Spleen (tissue), 11 donors: ENCODE data around the gene BRAF. TPM values are rescaled to one million over a fixed set of nuclear protein-coding genes. Genes with fewer than 3 reads are reported as not detected.

Experiments used
- DNase-seq: peaks from one replicate; pipeline ENCODE4 v3.0.0-alpha.2; 2020
- H3K27ac ChIP-seq, 8 donors: fragments of 200-600 bp; sonication (generic) in 7 of 8; 1 replicate in 4 of 8; 2 replicates in 4 of 8; pipeline versions ENCODE4 v1.5.0 to v1.8.0; 2016 to 2021; ENCODE audit warnings: inconsistent platforms in 4 of 8, mild to moderate bottlenecking in 4 of 8, moderate library complexity in 1 of 8
- H3K27me3 ChIP-seq, 7 donors: fragments of 200-600 bp; sonication (generic) in 6 of 7; replicated peaks in 1 of 7; 1 replicate in 4 of 7; 2 replicates in 3 of 7; pipeline versions ENCODE4 v1.5.0 to v1.8.0; 2016 to 2021; ENCODE audit warnings: inconsistent platforms in 3 of 7, mild to moderate bottlenecking in 1 of 7
- H3K36me3 ChIP-seq, 6 donors: fragments of 200-600 bp; sonication (generic) in 5 of 6; 1 replicate in 4 of 6; 2 replicates in 2 of 6; pipeline versions ENCODE4 v1.5.0 to v1.8.0; 2016 to 2021; ENCODE audit warnings: inconsistent platforms in 2 of 6
- H3K4me1 ChIP-seq, 6 donors: fragments of 200-600 bp; sonication (generic) in 5 of 6; 1 replicate in 3 of 6; 2 replicates in 3 of 6; pipeline versions ENCODE4 v1.5.0 to v1.8.0; 2016 to 2021; ENCODE audit warnings: inconsistent platforms in 3 of 6
- H3K4me3 ChIP-seq, 8 donors: fragments of 200-600 bp; sonication (generic) in 7 of 8; 1 replicate in 4 of 8; 2 replicates in 4 of 8; pipeline versions ENCODE4 v1.5.0 to v1.8.0; 2016 to 2021; ENCODE audit warnings: inconsistent platforms in 4 of 8, mild to moderate bottlenecking in 4 of 8, moderate library complexity in 2 of 8
- H3K9me3 ChIP-seq, 8 donors: fragments of 200-600 bp; sonication (generic) in 7 of 8; 1 replicate in 4 of 8; 2 replicates in 4 of 8; pipeline versions ENCODE4 v1.5.0 to v1.8.0; 2016 to 2021; ENCODE audit warnings: inconsistent platforms in 4 of 8
- POLR2A ChIP-seq, 3 donors: fragments of 450-650 bp; IDR thresholded peaks; one replicate each; pipeline ENCODE4 v1.5.1; 2017; ENCODE audit warnings: antibody characterized with exemption in 3 of 3, mild to moderate bottlenecking in 1 of 3
- POLR2AphosphoS5 ChIP-seq, 3 donors: sonication (generic); formaldehyde crosslinking; IDR thresholded peaks; one replicate each; pipeline ENCODE4 v1.5.1; 2017; ENCODE audit warnings: antibody characterized with exemption in 3 of 3
- WGBS, 5 donors: extraction: QIAGEN DNeasy Blood & Tissue Kit in 3 of 5; methylation state at CpG; one replicate each; pipeline versions ENCODE4 v1.1.5 to v1.1.7; 2013 to 2018; 5-methylcytosine and 5-hydroxymethylcytosine counted together
- intact Hi-C: fragments of 100-400 bp; cut with DNase I; formaldehyde crosslinking; loops from one replicate; pipeline ENCODE4 v1.15.0; 2023; ENCODE audit warnings: low total_unique reads
- polyA plus RNA-seq, 3 donors: library from polyadenylated mRNA; stranded (reverse); fragments of 200-250 nt; gene quantifications; one replicate each; pipeline ENCODE4 v1.2.1, GENCODE V29; 2013
- total RNA-seq, 7 donors: library from RNA; depleted of rRNA in 3 of 7; stranded (reverse); fragments of >200 nt in 3 of 7; fragmentation: NEBNext Ultra II Directional in 4 of 7; extraction: Animal tissue kit (Norgen Biotek cat#: 25700) in 4 of 7; gene quantifications; one replicate each; pipeline versions ENCODE4 v1.1.0 to v1.2.1, GENCODE V29; 2016 to 2021
- TF ChIP-seq, protein P1 (sequence below), 11 experiments: fragments of 200-600 bp in 7 of 11; fragments of 450-650 bp in 4 of 11; sonication (generic) in 4 of 11; IDR thresholded peaks in 8 of 11; conservative IDR thresholded peaks in 3 of 11; 1 replicate in 7 of 11; 2 replicates in 4 of 11; pipeline versions ENCODE4 v1.4.0 to v1.8.0; 2016 to 2021; ENCODE audit warnings: antibody characterized with exemption in 11 of 11, inconsistent platforms in 4 of 11, mild to moderate bottlenecking in 1 of 11
- donor health status: healthy with polysubstance abuse.
- donor health status: DM: no; HTN: no; CAD: no; lungs with moderate emphysema.
- donor health status: DM: no; HTN: no; CAD: no.
- donor health status: Bipolar disorder and iron deficiency.
- donor health status: healthy.
- donor health status: DM: no; HTN: no; CAD: no.
- donor health status: DM: yes; HTN: yes; CAD: no.

Gene BRAF
- total and polyA plus RNA-seq, 10 donors, result 4.3 to 82.7 (median 49.3) TPM

DNA sequence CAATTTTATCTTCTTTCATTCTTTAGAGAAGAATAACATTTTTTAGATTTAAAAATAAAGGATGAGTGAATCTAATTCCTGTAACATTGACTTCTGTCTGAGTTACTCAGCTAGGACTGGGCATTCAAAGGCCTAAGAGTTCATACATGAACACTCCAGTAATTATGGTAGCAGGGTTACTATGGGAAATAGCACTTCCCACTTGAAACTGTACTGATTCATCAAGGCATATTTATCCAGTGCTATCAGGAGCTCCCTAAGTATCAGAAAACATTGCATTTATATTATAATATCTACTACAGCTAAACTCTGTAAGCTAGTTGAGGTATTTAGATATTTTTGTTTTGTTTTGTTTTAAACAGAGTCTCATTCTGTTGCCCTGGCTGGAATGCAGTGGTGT lies 186.4 kb downstream of the BRAF start:
- H3K36me3 ChIP-seq, result peaks cover 0 to 78% (median 29%) of the 10 kb centered on the region in 6 donors
- DNase-seq, result no peak
- TF ChIP-seq POLR2A (IDR thresholded peaks at IDR 0.05) (no peak), POLR2AphosphoS5 (IDR thresholded peaks at IDR 0.05) (no peak)
- TF ChIP-seq, protein P1, sequence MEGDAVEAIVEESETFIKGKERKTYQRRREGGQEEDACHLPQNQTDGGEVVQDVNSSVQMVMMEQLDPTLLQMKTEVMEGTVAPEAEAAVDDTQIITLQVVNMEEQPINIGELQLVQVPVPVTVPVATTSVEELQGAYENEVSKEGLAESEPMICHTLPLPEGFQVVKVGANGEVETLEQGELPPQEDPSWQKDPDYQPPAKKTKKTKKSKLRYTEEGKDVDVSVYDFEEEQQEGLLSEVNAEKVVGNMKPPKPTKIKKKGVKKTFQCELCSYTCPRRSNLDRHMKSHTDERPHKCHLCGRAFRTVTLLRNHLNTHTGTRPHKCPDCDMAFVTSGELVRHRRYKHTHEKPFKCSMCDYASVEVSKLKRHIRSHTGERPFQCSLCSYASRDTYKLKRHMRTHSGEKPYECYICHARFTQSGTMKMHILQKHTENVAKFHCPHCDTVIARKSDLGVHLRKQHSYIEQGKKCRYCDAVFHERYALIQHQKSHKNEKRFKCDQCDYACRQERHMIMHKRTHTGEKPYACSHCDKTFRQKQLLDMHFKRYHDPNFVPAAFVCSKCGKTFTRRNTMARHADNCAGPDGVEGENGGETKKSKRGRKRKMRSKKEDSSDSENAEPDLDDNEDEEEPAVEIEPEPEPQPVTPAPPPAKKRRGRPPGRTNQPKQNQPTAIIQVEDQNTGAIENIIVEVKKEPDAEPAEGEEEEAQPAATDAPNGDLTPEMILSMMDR (IDR thresholded peaks at IDR 0.05 in 8 of 11, conservative IDR thresholded peaks at IDR 0.05 in 3 of 11), result no peak
- H3K27ac ChIP-seq, result no peak overlapping the region
- no peak overlapping the region for H3K4me3 ChIP-seq
- no peaks in the 10 kb centered on the region for H3K9me3 ChIP-seq
- no peaks in the 10 kb centered on the region for H3K4me1 ChIP-seq
- no peaks in the 10 kb centered on the region for H3K27me3 ChIP-seq
- intact Hi-C loops, result no loop called here

DNA sequence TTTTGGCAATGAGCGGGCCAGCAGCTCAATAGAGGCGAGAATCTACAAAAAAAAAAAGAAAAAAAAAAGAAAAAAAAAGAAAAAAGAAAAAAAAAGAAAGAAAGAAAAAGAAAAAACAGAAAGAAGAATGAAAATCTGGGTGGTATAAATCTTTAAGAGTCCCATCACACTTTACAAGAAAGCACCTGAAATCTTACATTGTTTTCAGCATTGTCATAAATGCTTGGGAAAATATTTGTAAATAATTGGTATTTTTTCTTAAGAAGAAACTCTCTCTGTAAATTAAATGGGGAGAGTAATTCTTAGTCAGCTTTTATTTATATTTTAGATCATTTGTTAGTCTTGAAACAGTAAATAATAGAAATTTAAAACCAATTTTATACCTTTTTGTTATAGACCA lies 190.0 kb downstream of the BRAF start:
- intact Hi-C loops, result no loop called here
- H3K4me3 ChIP-seq, result no peak overlapping the region
- TF ChIP-seq POLR2AphosphoS5 (IDR thresholded peaks at IDR 0.05) (no peak), POLR2A (IDR thresholded peaks at IDR 0.05) (no peak)
- TF ChIP-seq, protein P1 (IDR thresholded peaks at IDR 0.05 in 8 of 11, conservative IDR thresholded peaks at IDR 0.05 in 3 of 11), result no peak
- H3K36me3 ChIP-seq, result peaks cover 0 to 80% (median 26%) of the 10 kb centered on the region in 6 donors
- H3K4me1 ChIP-seq, result no peaks in the 10 kb centered on the region
- 97 to 100% (median 98%) methylated on average over 2 of the region's 2 CpGs for WGBS, 5 donors
- no peak overlapping the region for H3K27ac ChIP-seq
- H3K9me3 ChIP-seq, result no peaks in the 10 kb centered on the region
- no peaks in the 10 kb centered on the region for H3K27me3 ChIP-seq
- DNase-seq, result no peak

DNA sequence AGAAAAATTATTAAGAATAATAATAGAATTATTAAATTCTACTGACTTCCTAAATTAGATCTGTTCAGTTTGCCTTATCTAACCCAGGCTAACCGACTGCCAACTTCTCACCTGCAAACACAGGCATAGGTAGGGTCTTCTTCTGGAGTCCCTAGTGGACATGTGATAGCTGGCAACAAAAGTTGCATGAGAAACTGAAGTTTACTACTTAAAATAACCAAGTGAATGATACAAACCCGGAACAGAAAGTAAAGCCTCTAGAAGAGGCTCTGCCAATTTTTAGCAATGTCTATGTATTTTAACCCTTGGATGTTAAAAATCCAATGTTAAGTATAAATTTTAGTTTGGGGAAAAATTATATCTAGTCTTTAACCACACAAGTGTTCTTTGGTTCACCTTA lies 190.6 kb downstream of the BRAF start:
- no peak for TF ChIP-seq POLR2AphosphoS5 (IDR thresholded peaks at IDR 0.05)
- TF ChIP-seq, protein P1 (IDR thresholded peaks at IDR 0.05 in 8 of 11, conservative IDR thresholded peaks at IDR 0.05 in 3 of 11), result no peak
- no peak for TF ChIP-seq POLR2A (IDR thresholded peaks at IDR 0.05)
- H3K36me3 ChIP-seq, result peaks cover 0 to 79% (median 23%) of the 10 kb centered on the region in 6 donors
- 76 to 88% (median 88%) methylated on average over 2 of the region's 2 CpGs for WGBS, 5 donors
- DNase-seq, result no peak
- intact Hi-C loops, result no loop called here
- H3K4me1 ChIP-seq, result no peaks in the 10 kb centered on the region
- H3K9me3 ChIP-seq, result no peaks in the 10 kb centered on the region
- H3K27me3 ChIP-seq, result no peaks in the 10 kb centered on the region
- no peak overlapping the region for H3K27ac ChIP-seq
- no peak overlapping the region for H3K4me3 ChIP-seq

DNA sequence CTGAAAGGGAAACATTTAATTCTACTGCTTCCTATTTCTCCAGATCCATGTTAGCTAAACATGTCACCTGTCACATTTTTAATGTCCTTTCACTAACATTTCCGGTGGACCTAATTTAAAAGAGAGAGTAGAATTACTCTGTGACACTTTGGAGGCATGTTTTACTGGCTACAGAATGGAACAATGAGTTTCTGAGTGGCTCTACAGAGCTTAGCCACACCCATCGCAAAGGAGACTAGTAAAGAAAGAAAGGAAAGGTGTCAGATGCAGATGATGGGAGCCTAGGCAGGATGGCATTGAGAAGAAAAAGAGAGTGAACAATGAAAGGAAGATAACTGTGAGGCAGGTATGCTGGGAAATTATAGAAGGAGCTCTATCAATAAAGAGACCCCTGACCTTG lies 192.3 kb downstream of the BRAF start:
- Histone ChIP-seq H3K27me3 (no peaks in the 10 kb centered on the region), H3K9me3 (no peaks in the 10 kb centered on the region), H3K36me3 (peaks cover 0 to 69% (median 9%) of the 10 kb centered on the region in 6 donors), H3K4me3 (no peak overlapping the region), H3K27ac (no peak overlapping the region), H3K4me1 (no peaks in the 10 kb centered on the region)
- 92 to 99% (median 96%) methylated on average over 2 of the region's 2 CpGs for WGBS, 5 donors
- DNase-seq, result no peak
- intact Hi-C loops, result no loop called here
- TF ChIP-seq POLR2AphosphoS5 (IDR thresholded peaks at IDR 0.05) (no peak), POLR2A (IDR thresholded peaks at IDR 0.05) (no peak)
- TF ChIP-seq, protein P1 (IDR thresholded peaks at IDR 0.05 in 8 of 11, conservative IDR thresholded peaks at IDR 0.05 in 3 of 11), result no peak
